Astrocyte (in vitro differentiated cells and primary cell): ENCODE data around the gene MAGEA2. TPM values are rescaled to one million over a fixed set of nuclear protein-coding genes. Genes with fewer than 3 reads are reported as not detected.
"Not testable (repeated sequence)": the region's sequence is repeated elsewhere in the genome, so short reads cannot be mapped to it uniquely, and the experiment has no call there.

Experiments
- DNase-seq: peaks from one replicate; pipeline ENCODE4 v3.0.0-alpha.2; 2010; ENCODE audit warnings: low read depth
- FAIRE-seq: peaks from 2 replicates; lab custom pipeline; 2011; peaks lifted over from hg19 to GRCh38; lab: Jason Lieb, UNC
- H2AFZ ChIP-seq: 2 replicates; pipeline ENCODE4 v1.6.0; 2012; ENCODE audit warnings: low read depth, low read length, inconsistent platforms
- H3K27ac ChIP-seq: 2 replicates; pipeline ENCODE4 v1.5.1; 2011; ENCODE audit warnings: low read depth, low read length, inconsistent platforms
- H3K27me3 ChIP-seq: 2 replicates; pipeline ENCODE4 v1.6.0; 2011; ENCODE audit warnings: low read length, inconsistent platforms; ENCODE audit not compliant: insufficient read depth
- H3K36me3 ChIP-seq: 2 replicates; pipeline ENCODE4 v1.5.1; 2011; ENCODE audit warnings: low read length, inconsistent platforms; ENCODE audit not compliant: insufficient read depth
- H3K4me1 ChIP-seq: 2 replicates; pipeline ENCODE4 v1.5.1; 2011; ENCODE audit warnings: low read length, inconsistent platforms; ENCODE audit not compliant: insufficient read depth
- H3K4me2 ChIP-seq: 2 replicates; pipeline ENCODE4 v1.6.0; 2012; ENCODE audit warnings: low read length, inconsistent platforms
- H3K4me3 ChIP-seq: 2 replicates; pipeline ENCODE4 v1.5.1; 2011; ENCODE audit warnings: low read depth, mild to moderate bottlenecking, low read length, inconsistent platforms; ENCODE audit not compliant: insufficient read depth
- H3K79me2 ChIP-seq: 2 replicates; pipeline ENCODE4 v1.6.0; 2012; ENCODE audit warnings: mild to moderate bottlenecking, low read length, inconsistent platforms; ENCODE audit not compliant: insufficient read depth
- H3K9ac ChIP-seq: 2 replicates; pipeline ENCODE4 v1.6.0; 2012; ENCODE audit warnings: mild to moderate bottlenecking, low read length, inconsistent platforms
- H3K9me3 ChIP-seq: 2 replicates; pipeline ENCODE4 v1.5.1; 2012; ENCODE audit warnings: low read depth, mild to moderate bottlenecking, low read length, inconsistent platforms; ENCODE audit not compliant: insufficient read depth
- H4K20me1 ChIP-seq: 2 replicates; pipeline ENCODE4 v1.6.0; 2012; ENCODE audit warnings: low read length, inconsistent platforms; ENCODE audit not compliant: insufficient read depth
- H3K27ac Mint-ChIP-seq: one replicate; pipeline ENCODE4 v1.8.0; 2021; ENCODE audit warnings: mild to moderate bottlenecking, mixed read lengths; ENCODE audit not compliant: unreplicated experiment
- H3K27me3 Mint-ChIP-seq: one replicate; pipeline ENCODE4 v1.8.0; 2021; ENCODE audit warnings: low read depth, mixed read lengths; ENCODE audit not compliant: unreplicated experiment
- H3K36me3 Mint-ChIP-seq: one replicate; pipeline ENCODE4 v1.8.0; 2021; ENCODE audit warnings: low read depth, mixed read lengths; ENCODE audit not compliant: unreplicated experiment
- H3K4me1 Mint-ChIP-seq: one replicate; pipeline ENCODE4 v1.8.0; 2021; ENCODE audit warnings: low read depth, mixed read lengths; ENCODE audit not compliant: unreplicated experiment
- H3K4me3 Mint-ChIP-seq: one replicate; pipeline ENCODE4 v1.8.0; 2021; ENCODE audit warnings: mild to moderate bottlenecking, moderate library complexity, mixed read lengths; ENCODE audit not compliant: unreplicated experiment
- H3K9me3 Mint-ChIP-seq: one replicate; pipeline ENCODE4 v1.8.0; 2021; ENCODE audit warnings: mild to moderate bottlenecking, mixed read lengths; ENCODE audit not compliant: unreplicated experiment
- EZH2 ChIP-seq: IDR thresholded peaks from 2 replicates; pipeline ENCODE4 v1.6.1; 2012; ENCODE audit warnings: mild to moderate bottlenecking, low read length, inconsistent platforms; ENCODE audit not compliant: insufficient read depth
- total RNA-seq: library from RNA; stranded (reverse); gene quantifications from 2 replicates; pipeline ENCODE4 v1.2.1, GENCODE V29; 2021
- TF ChIP-seq, protein P1 (sequence below): IDR thresholded peaks from 2 replicates; pipeline ENCODE4 v1.5.1; 2011; ENCODE audit warnings: low read depth, mild to moderate bottlenecking, inconsistent platforms, low read length, moderate library complexity; ENCODE audit not compliant: insufficient read depth

Gene MAGEA2
- total RNA-seq, 1 donor from 2014 or later, result 7.1 TPM

DNA sequence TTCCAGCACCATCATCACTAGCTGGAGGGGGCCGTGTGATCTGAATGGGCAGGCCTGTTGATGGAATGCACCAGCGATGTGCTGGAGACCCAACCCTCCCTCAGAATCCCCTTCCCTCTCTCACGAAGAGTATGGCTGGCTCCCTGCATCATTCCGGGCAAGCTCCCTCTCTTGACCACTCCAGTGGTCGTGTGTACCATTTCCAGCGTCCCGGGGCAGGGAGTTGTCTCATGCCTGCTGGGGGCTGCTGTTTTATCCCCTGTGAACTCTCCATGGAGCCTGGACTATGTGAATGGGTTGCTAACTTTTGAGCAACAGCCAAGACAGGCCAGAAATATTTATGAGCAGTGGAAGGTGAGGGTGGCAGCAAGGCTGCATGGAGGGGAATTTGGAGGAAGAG lies 28.2 kb downstream of the MAGEA2 start:
- Mint-ChIP-seq H3K36me3 (no peaks in the 10 kb centered on the region), H3K27me3 (no peaks in the 10 kb centered on the region), H3K27ac (no peak overlapping the region), H3K4me1 (no peaks in the 10 kb centered on the region), H3K4me3 (no peak overlapping the region), H3K9me3 (no peaks in the 10 kb centered on the region)
- Histone ChIP-seq H4K20me1 (no peaks in the 10 kb centered on the region), H3K36me3 (no peaks in the 10 kb centered on the region), H3K27me3 (no peaks in the 10 kb centered on the region), H2AFZ (no peak overlapping the region), H3K9me3 (no peaks in the 10 kb centered on the region), H3K9ac (no peak overlapping the region), H3K27ac (no peak overlapping the region), H3K4me3 (no peak overlapping the region), H3K4me1 (no peaks in the 10 kb centered on the region), H3K79me2 (no peaks in the 10 kb centered on the region), H3K4me2 (no peak overlapping the region)
- FAIRE-seq (no peak), DNase-seq (no peak)
- TF ChIP-seq, protein P1, sequence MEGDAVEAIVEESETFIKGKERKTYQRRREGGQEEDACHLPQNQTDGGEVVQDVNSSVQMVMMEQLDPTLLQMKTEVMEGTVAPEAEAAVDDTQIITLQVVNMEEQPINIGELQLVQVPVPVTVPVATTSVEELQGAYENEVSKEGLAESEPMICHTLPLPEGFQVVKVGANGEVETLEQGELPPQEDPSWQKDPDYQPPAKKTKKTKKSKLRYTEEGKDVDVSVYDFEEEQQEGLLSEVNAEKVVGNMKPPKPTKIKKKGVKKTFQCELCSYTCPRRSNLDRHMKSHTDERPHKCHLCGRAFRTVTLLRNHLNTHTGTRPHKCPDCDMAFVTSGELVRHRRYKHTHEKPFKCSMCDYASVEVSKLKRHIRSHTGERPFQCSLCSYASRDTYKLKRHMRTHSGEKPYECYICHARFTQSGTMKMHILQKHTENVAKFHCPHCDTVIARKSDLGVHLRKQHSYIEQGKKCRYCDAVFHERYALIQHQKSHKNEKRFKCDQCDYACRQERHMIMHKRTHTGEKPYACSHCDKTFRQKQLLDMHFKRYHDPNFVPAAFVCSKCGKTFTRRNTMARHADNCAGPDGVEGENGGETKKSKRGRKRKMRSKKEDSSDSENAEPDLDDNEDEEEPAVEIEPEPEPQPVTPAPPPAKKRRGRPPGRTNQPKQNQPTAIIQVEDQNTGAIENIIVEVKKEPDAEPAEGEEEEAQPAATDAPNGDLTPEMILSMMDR, result no peak
- no peak for TF ChIP-seq EZH2

DNA sequence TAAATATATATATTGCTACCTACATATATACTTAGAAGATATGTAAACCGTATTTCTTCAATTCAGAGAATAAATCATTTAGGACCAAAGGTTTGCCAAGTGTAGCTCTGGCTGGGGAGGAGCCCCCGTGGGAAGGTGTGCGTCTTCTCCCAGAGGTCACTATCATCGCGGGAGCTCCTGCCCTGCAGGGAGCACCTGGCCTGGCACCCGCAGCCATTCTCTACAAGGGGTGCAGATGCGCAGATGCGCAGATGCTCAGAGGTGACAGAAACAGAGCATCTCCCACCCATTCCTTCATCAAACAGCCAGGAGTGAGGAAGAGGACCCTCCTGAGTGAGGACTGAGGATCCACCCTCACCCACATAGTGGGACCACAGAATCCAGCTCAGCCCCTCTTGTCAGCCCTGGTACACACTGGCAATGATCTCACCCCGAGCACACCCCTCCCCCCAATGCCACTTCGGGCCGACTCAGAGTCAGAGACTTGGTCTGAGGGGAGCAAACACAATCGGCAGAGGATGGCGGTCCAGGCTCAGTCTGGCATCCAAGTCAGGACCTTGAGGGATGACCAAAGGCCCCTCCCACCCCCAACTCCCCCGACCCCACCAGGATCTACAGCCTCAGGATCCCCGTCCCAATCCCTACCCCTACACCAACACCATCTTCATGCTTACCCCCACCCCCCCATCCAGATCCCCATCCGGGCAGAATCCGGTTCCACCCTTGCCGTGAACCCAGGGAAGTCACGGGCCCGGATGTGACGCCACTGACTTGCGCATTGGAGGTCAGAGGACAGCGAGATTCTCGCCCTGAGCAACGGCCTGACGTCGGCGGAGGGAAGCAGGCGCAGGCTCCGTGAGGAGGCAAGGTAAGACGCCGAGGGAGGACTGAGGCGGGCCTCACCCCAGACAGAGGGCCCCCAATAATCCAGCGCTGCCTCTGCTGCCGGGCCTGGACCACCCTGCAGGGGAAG lies 39.5 kb downstream of the MAGEA2 start, which contains the start of gene MAGEA2B:
Gene MAGEA2B (plus strand): TSS at position 814 of the 973 bp plus-strand sequence. CDS start 2,479 bp downstream, outside the sequence.
- not testable (repeated sequence) for H3K9me3 Mint-ChIP-seq, H3K4me3 Mint-ChIP-seq, H3K4me2 ChIP-seq, H3K27ac Mint-ChIP-seq, H3K79me2 ChIP-seq, H3K36me3 Mint-ChIP-seq, H4K20me1 ChIP-seq, H3K4me1 ChIP-seq, H2AFZ ChIP-seq, FAIRE-seq, H3K27ac ChIP-seq, H3K9ac ChIP-seq, H3K4me1 Mint-ChIP-seq, H3K27me3 ChIP-seq, H3K9me3 ChIP-seq, H3K27me3 Mint-ChIP-seq, H3K4me3 ChIP-seq, H3K36me3 ChIP-seq, DNase-seq

DNA sequence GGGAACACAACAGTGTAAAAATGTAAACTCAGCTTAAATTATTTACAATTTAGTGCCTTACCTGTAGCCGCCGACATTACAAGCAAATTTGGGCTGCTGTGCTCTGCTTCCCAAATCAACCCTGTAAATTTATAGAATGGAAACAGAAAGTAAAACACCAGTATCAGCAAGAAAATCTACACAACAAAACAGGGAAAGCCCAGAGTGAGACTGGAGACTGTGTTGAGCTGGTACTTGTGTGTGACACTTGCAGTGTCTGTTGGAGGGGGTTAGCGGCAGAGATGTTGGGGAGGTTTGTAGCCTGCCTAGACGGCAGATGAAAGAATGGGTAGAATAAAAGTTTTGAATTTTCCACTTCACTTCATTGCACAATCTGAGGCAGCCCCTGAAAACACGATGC lies 40.4 kb downstream of the MAGEA2 start:
- not testable (repeated sequence) for H4K20me1 ChIP-seq, H3K4me1 ChIP-seq, H3K27ac Mint-ChIP-seq, H2AFZ ChIP-seq, H3K9me3 ChIP-seq, DNase-seq, H3K9me3 Mint-ChIP-seq, H3K79me2 ChIP-seq, H3K4me3 ChIP-seq, H3K36me3 ChIP-seq, H3K27me3 Mint-ChIP-seq, H3K27me3 ChIP-seq, H3K4me2 ChIP-seq, H3K9ac ChIP-seq, H3K27ac ChIP-seq, H3K4me1 Mint-ChIP-seq, H3K36me3 Mint-ChIP-seq, H3K4me3 Mint-ChIP-seq
- peak; percentile 100 for FAIRE-seq

DNA sequence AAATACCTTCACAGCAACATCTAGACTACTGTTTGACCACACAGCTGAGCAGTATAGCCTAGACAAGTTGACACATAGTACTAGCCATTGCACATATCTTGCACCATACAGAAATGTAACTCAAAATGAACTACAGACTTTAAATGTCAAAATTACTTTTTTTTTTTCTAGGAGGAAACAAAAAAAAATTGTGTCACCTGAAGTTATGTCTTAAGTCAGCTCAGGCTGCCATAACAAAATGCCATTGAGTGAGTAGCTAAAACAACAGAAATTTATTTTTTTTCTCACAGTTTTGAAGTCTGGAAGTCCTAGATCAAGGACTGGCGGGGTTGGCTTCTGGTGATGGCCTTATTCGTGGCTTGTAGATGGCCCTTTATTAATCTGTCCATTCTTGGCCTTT lies 44.5 kb downstream of the MAGEA2 start, which contains the start of gene CSAG2:
Gene CSAG2 (minus strand): TSS at position 101 of the 400 bp plus-strand sequence. CDS start 161 bp downstream, outside the sequence.
- not testable (repeated sequence) for H3K27me3 Mint-ChIP-seq, H3K9me3 Mint-ChIP-seq, H3K27ac Mint-ChIP-seq, H2AFZ ChIP-seq, H3K79me2 ChIP-seq, H3K4me2 ChIP-seq, H3K4me3 ChIP-seq, H4K20me1 ChIP-seq, FAIRE-seq, DNase-seq, H3K36me3 ChIP-seq, H3K36me3 Mint-ChIP-seq, H3K4me3 Mint-ChIP-seq, H3K9ac ChIP-seq, H3K4me1 Mint-ChIP-seq, H3K4me1 ChIP-seq, H3K27me3 ChIP-seq, H3K27ac ChIP-seq, H3K9me3 ChIP-seq

DNA sequence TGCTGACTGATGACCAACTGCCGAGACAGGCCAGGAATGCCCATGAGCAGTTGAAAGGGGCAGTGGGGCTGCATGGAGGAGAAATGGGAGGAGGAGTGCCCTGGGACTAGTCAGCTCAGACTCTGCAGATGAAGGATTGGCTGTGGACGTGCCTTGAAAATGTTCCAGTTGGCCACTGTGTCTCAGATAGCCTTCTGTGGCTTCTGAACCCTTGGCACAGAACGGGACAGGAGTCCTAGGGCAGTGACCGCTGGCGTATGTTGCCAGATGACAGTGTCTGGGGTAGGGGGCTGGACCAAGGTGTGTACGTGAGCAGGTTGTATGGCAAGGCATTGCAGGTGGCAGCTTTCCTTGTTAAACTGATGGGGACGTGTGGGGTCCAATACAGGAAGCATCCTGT lies 47.1 kb downstream of the MAGEA2 start:
- DNase-seq, H3K27me3 Mint-ChIP-seq, H3K4me1 ChIP-seq, H3K4me3 Mint-ChIP-seq, H3K27ac Mint-ChIP-seq, H3K4me2 ChIP-seq, H3K36me3 Mint-ChIP-seq, H3K9me3 ChIP-seq, H3K27me3 ChIP-seq, H3K79me2 ChIP-seq, H2AFZ ChIP-seq, H3K9me3 Mint-ChIP-seq, FAIRE-seq, H4K20me1 ChIP-seq, H3K36me3 ChIP-seq, H3K9ac ChIP-seq, H3K27ac ChIP-seq, H3K4me3 ChIP-seq, H3K4me1 Mint-ChIP-seq: not testable (repeated sequence)
